ENCODE measurements around the gene MPRIP. TPM values are rescaled to one million over a fixed set of nuclear protein-coding genes. Genes with fewer than 3 reads are reported as not detected.
"Not testable (repeated sequence)": the region's sequence is repeated elsewhere in the genome, so short reads cannot be mapped to it uniquely, and the experiment has no call there.

MPRIP gene
- total and polyA plus RNA-seq, 5 experiments from 2014 or later = 16.9 to 234 (median 28.3) TPM

DNA sequence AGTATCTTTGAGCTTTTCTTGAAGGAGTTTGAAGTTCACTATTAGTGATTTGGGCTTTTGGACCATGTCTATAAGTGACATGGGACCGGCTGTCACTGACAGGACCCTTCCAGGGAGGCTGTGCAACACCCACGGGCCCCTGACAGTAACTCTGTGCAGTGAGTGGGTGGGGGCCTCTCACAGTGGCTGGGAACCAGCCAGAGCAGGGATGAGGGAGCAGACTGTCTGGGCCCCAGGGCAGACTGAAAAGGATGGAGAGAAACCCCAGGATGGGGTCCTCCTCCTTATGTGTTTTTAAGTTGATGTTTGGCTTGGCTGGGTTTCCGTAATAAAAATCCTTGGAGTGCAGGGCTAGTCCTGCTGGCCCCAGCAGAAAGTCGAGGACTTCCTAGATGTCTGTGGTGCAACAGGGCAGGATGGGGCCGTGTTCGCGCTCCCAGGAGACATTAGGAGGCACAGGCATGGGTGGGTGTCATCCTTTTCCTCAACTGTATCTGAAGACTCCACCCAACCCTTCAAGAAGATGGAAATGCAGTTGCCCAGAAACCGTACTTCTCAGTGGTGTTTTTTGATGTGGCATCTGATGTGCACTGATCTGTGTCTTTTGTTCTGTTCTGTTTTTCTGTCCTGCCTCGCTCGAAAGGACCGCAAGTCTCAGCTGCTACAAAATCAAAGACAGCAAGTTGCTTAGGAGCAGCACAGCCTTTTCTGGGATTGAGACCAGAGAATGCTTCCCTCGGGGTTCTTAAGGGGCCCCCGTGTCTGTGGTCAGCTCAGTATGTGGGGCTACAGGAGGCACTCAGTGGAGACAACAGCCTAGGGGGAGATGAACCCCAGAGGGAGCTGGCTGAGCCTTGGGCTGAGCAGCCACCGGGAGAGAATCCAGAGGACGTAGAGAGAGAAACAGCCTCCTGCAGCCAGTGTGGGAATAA lies 139.7 kb downstream of the MPRIP start:
- peaks cover 39 to 98% (median 87%) of the 10 kb centered on the region in 4 donors for H3K4me1 Mint-ChIP-seq
- POLR2A ChIA-PET = interaction anchor here (0.5 to 7.2 kb wide), 13 partner anchors 8 to 1484 kb away, joined by 3 to 79 read pairs (median 5); partner anchors contain the start of genes COPS3, FLCN and PLD6
- H3K27me3 Mint-ChIP-seq = no peaks in the 10 kb centered on the region
- peaks cover 0 to 25% (median 19%) of the 10 kb centered on the region in 3 donors for H3K36me3 Mint-ChIP-seq
- H3K27ac Mint-ChIP-seq = peak overlapping the region; percentile 95 to 100 (median 98)
- ATAC-seq (peak; percentile 79 to 90), DNase-seq (peak in 9 of 10 donors; percentile 32 to 88 (median 66))
- H3K9me3 Mint-ChIP-seq = no peaks in the 10 kb centered on the region
- H3K4me3 Mint-ChIP-seq = peak overlapping the region; percentile 79 to 97 (median 90)

DNA sequence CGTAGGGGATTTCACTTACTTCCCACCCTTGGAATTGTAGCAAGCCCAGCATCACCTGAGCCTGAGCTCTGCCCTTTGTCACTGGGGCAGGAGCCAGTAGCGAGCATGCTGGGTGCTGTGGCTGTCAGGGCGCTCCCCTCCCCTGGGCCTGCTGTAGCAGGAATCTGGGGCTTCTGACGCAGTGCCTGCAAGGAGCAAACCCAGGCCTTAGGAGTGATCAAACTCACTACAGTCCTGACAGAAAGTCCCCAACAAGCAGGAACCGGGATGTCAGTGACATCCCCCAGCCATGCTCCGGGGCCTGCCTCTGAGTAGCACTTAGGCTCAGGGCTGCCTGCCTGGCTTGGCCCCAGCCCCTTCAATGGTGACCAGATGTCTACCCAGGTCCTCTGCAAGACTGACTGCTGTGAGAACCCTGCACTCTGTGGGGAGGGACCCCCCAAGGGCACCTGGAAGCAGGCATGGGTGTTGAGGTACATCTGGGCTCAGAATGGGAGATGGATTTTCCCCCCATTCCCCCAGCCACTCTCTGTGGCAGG lies 140.4 kb downstream of the MPRIP start:
- ATAC-seq (peak; percentile 21 to 34), DNase-seq (peak in 1 of 10 donors; percentile 15)
- POLR2A ChIA-PET = interaction anchor here (0.5 to 7.2 kb wide), 13 partner anchors 8 to 1483 kb away, joined by 3 to 79 read pairs (median 5); partner anchors contain the start of genes COPS3, FLCN and PLD6
- Mint-ChIP-seq H3K27me3 (no peaks in the 10 kb centered on the region), H3K4me3 (peak overlapping the region in 9 of 10 donors; percentile 79 to 97 (median 92)), H3K9me3 (no peaks in the 10 kb centered on the region), H3K4me1 (peaks cover 39 to 96% (median 87%) of the 10 kb centered on the region in 4 donors), H3K27ac (peak overlapping the region; percentile 95 to 100 (median 98)), H3K36me3 (peaks cover 0 to 17% (median 12%) of the 10 kb centered on the region in 3 donors)

DNA sequence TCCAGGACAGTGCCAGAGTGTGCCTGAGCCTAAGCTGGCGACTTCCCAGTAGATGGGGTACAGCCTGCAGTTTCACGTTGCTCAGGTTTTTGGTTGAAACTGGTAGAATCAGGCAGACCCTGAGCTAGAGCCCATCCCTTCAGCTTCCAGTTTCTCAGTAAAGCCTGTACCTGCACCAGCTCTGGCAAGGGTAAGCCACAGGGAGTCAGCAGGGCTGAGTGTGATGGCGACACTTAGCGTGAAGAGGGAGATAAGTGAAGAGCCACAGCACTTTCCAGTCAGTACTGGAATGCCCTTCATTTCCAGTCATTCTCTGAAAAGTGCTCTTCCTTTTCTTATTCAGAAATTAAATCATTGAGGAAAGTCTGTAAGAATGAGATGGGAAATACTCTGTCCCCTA lies 141.5 kb downstream of the MPRIP start:
- Mint-ChIP-seq H3K9me3 (no peaks in the 10 kb centered on the region), H3K27ac (peak overlapping the region in 9 of 10 donors; percentile 34 to 99 (median 83)), H3K4me3 (peak overlapping the region in 8 of 10 donors; percentile 26 to 73 (median 50)), H3K36me3 (peaks cover 0 to 19% (median 12%) of the 10 kb centered on the region in 3 donors), H3K27me3 (no peaks in the 10 kb centered on the region), H3K4me1 (peaks cover 33 to 91% (median 84%) of the 10 kb centered on the region in 4 donors)
- ATAC-seq (no peak), DNase-seq (no peak)
- POLR2A ChIA-PET = interaction anchor here (0.9 to 7.2 kb wide), 4 partner anchors 8 to 53 kb away, joined by 3 to 79 read pairs (median 23); partner anchors contain the start of genes FLCN and PLD6

DNA sequence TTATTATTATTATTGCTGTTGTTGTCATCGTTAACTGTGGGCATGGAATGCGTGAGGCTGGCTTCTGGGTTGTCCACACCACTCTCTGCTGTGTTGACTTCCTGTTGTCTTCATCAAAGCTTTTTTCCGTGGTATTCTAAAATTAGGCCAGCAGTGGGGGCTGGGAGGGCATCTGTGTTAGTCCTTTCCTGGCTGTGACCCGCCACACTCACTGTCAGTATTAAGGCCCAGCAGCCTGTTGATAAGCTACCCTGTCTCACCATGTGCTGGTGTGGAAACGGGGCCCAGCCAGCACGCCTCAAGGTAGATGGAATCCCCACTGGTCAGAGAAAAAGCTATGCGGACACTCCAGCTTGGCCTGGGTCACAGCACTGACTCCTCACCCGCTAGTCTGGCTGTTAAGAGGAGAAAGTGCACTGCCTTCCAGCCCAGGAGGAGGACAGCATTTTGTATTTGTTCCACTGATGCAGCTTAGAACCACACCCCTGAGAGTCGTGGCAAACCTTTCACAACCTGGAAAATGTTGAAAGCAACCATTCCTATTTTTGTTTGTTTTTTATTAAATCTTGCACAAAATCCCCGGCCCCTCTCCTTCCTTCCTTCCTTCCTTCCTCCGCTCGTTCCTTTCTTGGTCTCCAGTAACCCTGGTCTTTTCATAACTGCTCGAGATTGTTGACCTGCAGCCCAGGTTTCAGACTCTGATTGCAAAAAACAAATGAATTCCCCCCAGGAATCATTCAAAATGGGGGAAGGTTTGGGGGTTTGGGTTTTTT lies 142.9 kb downstream of the MPRIP start:
- POLR2A ChIA-PET = interaction anchor here (0.9 to 1.1 kb wide), 3 partner anchors 7 to 52 kb away, joined by 3 to 5 read pairs (median 3); partner anchors contain the start of gene FLCN
- not testable (repeated sequence) for H3K27me3 Mint-ChIP-seq, H3K9me3 Mint-ChIP-seq, ATAC-seq, DNase-seq
- H3K27ac Mint-ChIP-seq = peak overlapping the region; percentile 39 to 99 (median 80)
- peaks cover 28 to 77% (median 72%) of the 10 kb centered on the region in 4 donors for H3K4me1 Mint-ChIP-seq
- H3K36me3 Mint-ChIP-seq = peaks cover 0 to 24% (median 13%) of the 10 kb centered on the region in 3 donors
- peak overlapping the region; percentile 50 to 73 (median 64) for H3K4me3 Mint-ChIP-seq

DNA sequence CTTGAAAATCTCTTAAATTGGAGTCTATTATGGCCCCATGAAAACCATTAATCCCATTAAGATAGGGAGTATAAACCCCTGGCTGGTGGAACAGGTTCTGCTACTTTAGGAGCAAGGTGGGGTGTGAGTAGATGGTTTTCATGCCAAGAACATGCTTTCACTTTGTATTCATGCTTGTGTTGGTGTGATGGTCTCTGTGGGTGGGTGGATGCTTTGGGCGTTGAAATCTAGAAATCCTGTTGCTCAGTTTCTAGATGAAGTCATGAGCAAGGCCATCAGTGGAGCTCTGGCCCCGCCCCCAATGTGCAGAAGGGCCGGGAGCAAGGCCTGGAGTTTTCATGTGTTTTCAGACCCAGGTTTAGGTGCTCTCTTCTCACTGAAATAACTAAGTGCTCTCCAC lies 143.8 kb downstream of the MPRIP start:
- POLR2A ChIA-PET = interaction anchor here (0.6 kb wide), 1 partner anchor 10 kb away, joined by 4 read pairs; no protein-coding TSS in a partner anchor
- Mint-ChIP-seq H3K36me3 (peaks cover 0 to 18% (median 8%) of the 10 kb centered on the region in 3 donors), H3K9me3 (no peaks in the 10 kb centered on the region), H3K27me3 (no peaks in the 10 kb centered on the region), H3K27ac (peak overlapping the region in 9 of 10 donors; percentile 18 to 97 (median 80)), H3K4me1 (peaks cover 22 to 69% (median 63%) of the 10 kb centered on the region in 4 donors), H3K4me3 (peak overlapping the region in 9 of 10 donors; percentile 14 to 73 (median 63))
- no peak for DNase-seq
- ATAC-seq = no peak

DNA sequence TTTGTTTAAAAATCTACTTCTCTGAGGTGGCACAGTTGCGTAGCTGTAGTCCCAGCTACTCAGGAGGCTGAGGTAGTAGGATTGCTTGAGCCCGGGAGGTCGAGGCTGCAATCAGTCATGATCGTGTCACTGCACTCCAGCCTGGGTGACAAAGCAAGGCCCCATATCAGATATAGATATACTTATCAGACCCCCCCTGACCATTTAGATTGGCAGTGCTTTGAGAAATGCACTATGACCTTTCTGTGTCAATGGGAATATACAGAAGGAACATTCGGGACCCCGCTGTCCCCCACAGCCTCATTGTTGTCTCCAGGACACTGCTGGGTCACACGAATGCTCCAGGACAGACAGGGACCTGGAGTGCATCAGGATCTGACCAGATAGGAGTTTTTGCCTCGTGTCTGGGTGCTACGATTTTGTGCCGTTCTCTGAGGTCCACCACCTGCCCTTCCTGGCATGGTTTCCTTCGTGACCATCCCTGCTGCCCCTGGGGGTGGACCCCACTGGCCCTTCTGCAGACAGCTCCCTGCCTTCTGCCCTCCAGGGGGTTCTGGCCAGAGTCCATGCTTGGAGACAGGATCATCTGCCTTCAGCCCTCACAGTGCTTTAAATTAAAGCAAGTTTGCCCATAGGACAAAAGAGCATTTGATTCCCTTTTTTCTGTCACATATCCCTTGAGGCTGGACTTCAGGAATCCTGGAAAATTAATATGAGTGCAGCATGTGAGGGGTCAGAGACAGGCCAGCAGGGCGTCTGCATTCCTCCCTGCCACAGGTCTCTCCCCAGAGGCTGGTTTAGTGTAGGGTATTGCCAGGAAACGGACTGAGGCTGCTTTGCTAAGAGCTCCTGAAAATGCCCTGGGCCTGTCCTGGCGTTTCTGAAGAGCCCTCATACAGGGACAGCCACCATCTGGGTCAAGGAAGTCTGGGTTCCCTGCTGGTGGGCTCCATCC lies 144.6 kb downstream of the MPRIP start:
- POLR2A ChIA-PET = interaction anchor here (0.6 to 1.1 kb wide), 3 partner anchors 10 to 99 kb away, joined by 3 to 5 read pairs (median 3); partner anchors contain the start of gene PLD6

DNA sequence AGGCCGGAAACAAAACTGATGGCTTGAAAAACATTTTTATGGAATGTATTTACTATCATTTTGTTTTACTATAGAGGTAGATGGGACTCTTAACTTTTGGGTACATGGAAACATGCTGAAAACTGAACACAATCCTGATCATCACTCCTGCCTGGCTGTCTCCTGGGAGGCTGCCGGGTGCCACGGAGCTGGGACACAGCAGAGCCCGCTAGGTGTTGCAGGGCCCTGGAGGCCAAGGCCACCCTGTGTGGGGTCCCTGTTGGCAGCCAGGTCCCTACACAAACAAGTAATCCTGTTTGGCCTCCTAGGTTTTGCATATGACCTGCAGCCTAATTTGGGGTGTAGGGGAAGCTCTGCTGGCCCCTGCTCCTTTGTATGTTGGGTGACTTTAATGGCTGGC lies 146.3 kb downstream of the MPRIP start:
- no peak for DNase-seq
- Mint-ChIP-seq H3K9me3 (no peaks in the 10 kb centered on the region), H3K27ac (no peak overlapping the region), H3K4me1 (peaks cover 13 to 52% (median 47%) of the 10 kb centered on the region in 4 donors), H3K27me3 (no peaks in the 10 kb centered on the region), H3K4me3 (no peak overlapping the region), H3K36me3 (peaks cover 0 to 18% (median 6%) of the 10 kb centered on the region in 3 donors)
- POLR2A ChIA-PET = interaction anchor here (1.0 to 1.2 kb wide), 4 partner anchors 9 to 18 kb away, joined by 4 to 5 read pairs (median 5); partner anchors contain the start of gene PLD6
- ATAC-seq = no peak

More for the DNA sequence above, 144.6 kb downstream of the MPRIP start:
- peak overlapping the region in 6 of 10 donors; percentile 14 to 73 (median 42) for H3K4me3 Mint-ChIP-seq
- no peaks in the 10 kb centered on the region for H3K27me3 Mint-ChIP-seq
- ATAC-seq (no peak), DNase-seq (no peak)
- H3K27ac Mint-ChIP-seq = peak overlapping the region; percentile 40 to 97 (median 74)
- H3K9me3 Mint-ChIP-seq = no peaks in the 10 kb centered on the region
- H3K36me3 Mint-ChIP-seq = peaks cover 0 to 18% (median 8%) of the 10 kb centered on the region in 3 donors
- peaks cover 18 to 62% (median 56%) of the 10 kb centered on the region in 4 donors for H3K4me1 Mint-ChIP-seq

DNA sequence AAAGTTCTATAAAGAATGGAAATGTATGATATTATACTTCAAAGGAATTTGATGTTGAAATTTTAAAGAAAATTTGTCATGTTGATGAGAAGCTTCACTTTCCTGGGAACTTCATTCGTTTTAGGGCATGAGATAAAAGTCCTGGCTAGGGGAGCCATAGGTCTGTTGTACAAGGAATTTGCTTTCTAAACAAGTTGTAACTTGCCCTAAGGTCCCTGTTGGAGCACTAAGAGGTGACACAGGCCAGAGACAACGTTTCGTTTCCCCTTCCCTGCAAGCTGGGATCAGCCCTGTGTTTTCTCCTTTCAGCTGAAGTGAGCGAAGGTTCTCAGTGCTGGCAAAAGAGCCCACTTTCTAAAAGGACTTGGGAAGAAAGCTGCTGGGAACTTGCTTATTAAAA lies 147.3 kb downstream of the MPRIP start:
- peaks cover 0 to 17% (median 6%) of the 10 kb centered on the region in 3 donors for H3K36me3 Mint-ChIP-seq
- peak overlapping the region in 1 of 10 donors; percentile 29 for H3K27ac Mint-ChIP-seq
- H3K4me3 Mint-ChIP-seq = no peak overlapping the region
- ATAC-seq = no peak
- no peak for DNase-seq
- peaks cover 8 to 42% (median 37%) of the 10 kb centered on the region in 4 donors for H3K4me1 Mint-ChIP-seq
- no peaks in the 10 kb centered on the region for H3K27me3 Mint-ChIP-seq
- no peaks in the 10 kb centered on the region for H3K9me3 Mint-ChIP-seq
- POLR2A ChIA-PET = interaction anchor here (0.8 to 1.3 kb wide), 4 partner anchors 8 to 16 kb away, joined by 5 read pairs; partner anchors contain the start of gene PLD6

DNA sequence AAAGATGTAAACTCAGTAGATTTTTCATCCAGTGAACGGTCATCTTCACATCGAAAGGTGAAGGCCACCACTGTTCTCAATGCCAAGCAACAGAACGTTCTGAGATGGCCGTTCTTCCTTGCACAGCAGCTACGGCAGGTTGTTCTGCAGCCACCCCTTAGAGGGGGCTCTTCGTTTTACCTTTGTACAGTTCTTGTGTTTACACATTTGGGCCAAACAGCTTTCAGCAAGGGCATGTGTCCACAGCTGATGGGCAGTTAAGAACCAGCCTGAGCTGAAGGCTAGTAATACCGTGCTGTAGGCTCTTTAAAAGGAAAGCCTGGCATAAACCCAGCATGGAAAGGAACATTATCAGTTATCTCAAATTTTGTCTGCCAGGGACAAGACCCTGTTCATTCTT lies 147.9 kb downstream of the MPRIP start:
- Mint-ChIP-seq H3K27ac (peak overlapping the region in 4 of 10 donors; percentile 18 to 73 (median 24)), H3K27me3 (no peaks in the 10 kb centered on the region), H3K9me3 (no peaks in the 10 kb centered on the region), H3K4me1 (peaks cover 5 to 36% (median 31%) of the 10 kb centered on the region in 4 donors), H3K4me3 (no peak overlapping the region), H3K36me3 (peaks cover 0 to 14% (median 6%) of the 10 kb centered on the region in 3 donors)
- ATAC-seq (no peak), DNase-seq (no peak)
- POLR2A ChIA-PET = interaction anchor here (0.8 to 1.3 kb wide), 2 partner anchors 9 to 16 kb away, joined by 5 read pairs; partner anchors contain the start of gene PLD6

DNA sequence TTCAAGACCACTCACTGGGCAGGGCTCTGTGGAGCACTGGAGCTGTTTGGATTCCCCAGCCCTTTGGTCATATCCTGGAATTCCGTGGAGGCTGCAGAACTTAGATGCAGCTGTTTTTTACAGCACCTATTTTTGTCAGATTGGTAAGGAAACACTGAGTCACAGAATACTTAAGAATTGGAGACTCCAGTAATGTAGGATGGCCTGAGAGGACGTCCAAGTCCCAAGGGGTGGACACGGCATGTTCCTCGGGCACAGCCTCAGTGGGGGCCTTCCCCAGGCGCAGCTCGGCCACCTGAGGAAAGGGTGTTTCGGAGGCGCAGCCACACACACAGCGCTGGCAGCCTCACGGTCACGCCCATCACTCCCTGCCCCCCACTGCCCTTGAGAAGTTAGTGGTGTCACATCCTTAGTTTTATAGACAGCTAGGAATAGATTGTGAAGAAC lies 149.1 kb downstream of the MPRIP start:
- POLR2A ChIA-PET = interaction anchor here (1.2 kb wide), 1 partner anchor 7 kb away, joined by 3 read pairs; no protein-coding TSS in a partner anchor
- no peak overlapping the region for H3K4me3 Mint-ChIP-seq
- peaks cover 2 to 26% (median 20%) of the 10 kb centered on the region in 4 donors for H3K4me1 Mint-ChIP-seq
- H3K9me3 Mint-ChIP-seq = no peaks in the 10 kb centered on the region
- H3K27ac Mint-ChIP-seq = peak overlapping the region in 4 of 10 donors; percentile 3 to 48 (median 44)
- DNase-seq (no peak), ATAC-seq (no peak)
- H3K36me3 Mint-ChIP-seq = peaks cover 0 to 11% (median 6%) of the 10 kb centered on the region in 3 donors
- no peaks in the 10 kb centered on the region for H3K27me3 Mint-ChIP-seq

All from naive thymus-derived CD8-positive, alpha-beta T cell (primary cell).